NOMO-1 treated with dmso at 0.1 percent for 144 hours (cell line): ENCODE results near the gene DHRS3.
"Not testable (repeated sequence)": the region's sequence is repeated elsewhere in the genome, so short reads cannot be mapped to it uniquely, and the experiment has no call there.

Experiments
- DNase-seq: peaks from one replicate; lab custom pipeline; 2025; ENCODE audit not compliant: unreplicated experiment; lab: John Stamatoyannopoulos, UW

The DHRS3 gene

GRCh38 chr1:12541274-12542137 is 76.5 kb downstream of the DHRS3 start:
- no peak for DNase-seq

- no peak for DNase-seq
These were observed 77.3 kb downstream of the DHRS3 start for GRCh38 chr1:12540580-12541273.

DNA sequence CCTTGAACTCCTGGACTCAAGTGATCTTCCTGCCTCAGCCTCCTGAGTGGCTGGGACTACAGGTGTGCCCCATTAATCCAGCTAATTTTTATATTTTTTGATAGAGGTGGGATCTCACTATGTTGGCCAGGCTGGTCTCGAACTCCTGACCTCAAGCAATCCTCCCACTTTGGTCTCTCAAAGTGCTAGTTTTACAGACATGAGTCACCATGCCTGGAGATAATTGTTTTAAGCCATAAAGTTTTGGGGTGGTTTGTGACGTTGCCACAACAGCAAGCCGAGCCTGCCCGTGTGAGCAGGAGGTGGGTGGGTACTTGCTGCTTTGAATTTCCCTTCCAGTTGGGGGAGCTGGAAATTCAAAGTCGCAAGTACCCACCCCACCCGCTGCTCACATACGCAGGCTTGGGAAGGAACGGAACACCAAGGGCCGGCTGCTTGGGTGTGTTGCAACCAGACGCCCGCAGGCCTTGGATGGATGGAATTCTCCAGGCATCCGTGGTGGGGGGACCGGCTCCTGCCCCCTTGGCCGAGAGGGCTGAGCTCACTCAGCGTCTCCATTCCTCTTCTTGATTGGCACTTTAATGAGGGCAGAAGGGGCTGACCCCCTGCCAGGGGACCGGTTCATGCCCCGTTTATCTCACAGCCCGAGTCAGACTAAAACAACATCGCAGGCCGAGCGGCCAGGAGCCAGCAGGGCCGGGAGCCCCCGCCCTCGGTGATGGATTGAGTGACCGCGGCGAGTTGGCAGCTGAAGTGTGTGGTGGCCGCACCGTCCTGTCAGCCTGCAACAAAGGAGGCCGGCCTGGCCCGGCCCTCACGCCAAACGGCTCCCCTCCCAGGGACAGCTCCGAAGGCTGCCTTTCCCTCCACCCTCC is 78.1 kb downstream of the DHRS3 start:
- no peak for DNase-seq

DNA sequence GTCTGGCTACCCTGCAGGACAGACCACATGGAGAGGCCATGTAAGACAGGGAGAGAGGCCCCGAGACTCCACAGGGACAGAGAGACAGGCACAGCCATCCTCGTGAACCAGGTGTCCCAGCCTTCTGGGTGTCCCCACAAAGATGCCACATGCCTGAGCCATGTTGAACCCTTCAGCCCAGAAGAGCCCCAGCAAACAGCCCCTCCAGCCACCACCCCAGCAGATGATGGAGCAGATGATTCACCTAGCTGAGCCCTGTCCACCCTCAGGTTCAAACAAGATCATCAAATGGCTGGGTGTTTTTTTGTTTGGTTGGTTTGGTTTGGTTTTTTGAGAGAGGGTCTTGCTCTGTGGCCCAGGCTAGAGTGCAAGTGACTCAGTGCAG is 78.7 kb downstream of the DHRS3 start:
- no peak for DNase-seq

- not testable (repeated sequence) for DNase-seq
These were observed 79.5 kb downstream of the DHRS3 start for GRCh38 chr1:12538536-12538935.

DNA sequence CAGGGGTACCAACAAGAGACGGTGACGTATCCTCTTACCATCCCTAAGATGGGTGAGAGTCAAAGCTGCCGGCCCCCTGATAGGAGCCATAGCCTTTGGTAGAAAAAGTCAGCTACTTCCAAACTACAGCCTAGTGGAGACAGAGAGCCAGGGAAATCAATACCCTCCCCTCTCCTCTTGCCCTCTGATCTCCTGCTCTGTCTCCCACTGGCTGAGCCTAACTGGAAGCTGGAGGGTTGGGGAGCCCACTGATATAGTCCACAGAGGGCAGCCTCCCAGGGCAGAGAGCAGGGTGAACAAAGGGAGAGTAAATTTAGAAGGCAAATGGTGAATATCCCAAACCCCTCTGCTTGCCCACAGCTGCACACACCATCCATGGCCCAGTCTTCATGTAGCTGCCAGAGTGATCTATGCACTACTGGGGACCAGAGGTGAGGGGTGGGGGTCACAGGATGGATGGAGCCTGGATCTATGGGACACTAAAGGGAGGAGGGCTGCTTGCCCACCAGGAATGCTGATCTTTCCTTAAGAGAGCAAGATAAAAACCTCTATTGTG is 80.0 kb downstream of the DHRS3 start:
- no peak for DNase-seq

- no peak for DNase-seq
These were observed 80.7 kb downstream of the DHRS3 start for GRCh38 chr1:12537294-12537693.

GRCh38 chr1:12536023-12536639 is 81.9 kb downstream of the DHRS3 start:
- no peak for DNase-seq

GRCh38 chr1:12532405-12533315 is 85.3 kb downstream of the DHRS3 start:
- DNase-seq: no peak

GRCh38 chr1:12531179-12531499 is 86.9 kb downstream of the DHRS3 start:
- DNase-seq: no peak

DNA sequence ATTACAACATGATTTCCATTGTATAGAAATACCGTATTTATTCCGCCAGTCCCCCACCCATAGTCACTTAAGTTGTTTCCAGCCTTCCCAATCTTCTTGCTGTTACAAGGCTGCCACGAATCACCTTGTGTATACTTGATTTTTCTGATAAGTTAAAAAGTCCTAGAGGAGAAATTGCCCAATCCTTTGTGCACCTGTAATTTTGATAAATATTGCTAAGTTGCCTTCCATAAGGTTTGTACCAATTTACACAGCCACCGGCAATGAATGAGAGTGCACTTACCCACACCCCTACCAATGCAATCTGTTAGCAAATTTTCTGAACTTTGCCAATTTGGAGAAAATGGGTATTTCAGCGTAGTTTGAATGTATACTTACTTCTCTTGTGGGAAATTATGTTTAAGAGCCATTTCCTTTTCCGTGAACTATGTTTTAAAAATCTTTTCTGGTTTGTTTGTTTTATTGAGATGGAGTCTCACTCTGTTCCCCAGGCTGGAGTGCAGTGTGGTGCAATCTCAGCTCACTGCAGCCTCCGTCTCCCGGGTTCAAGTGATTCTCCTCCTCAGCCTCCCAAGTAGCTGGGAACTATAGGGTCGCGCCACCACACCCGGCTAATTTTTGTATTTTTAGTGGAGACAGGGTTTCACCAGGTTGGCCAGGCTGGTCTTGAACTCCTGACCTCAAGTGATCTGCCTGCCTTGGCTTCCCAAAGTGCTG is 87.4 kb downstream of the DHRS3 start:
- no peak for DNase-seq

- DNase-seq: no peak
These were observed 88.3 kb downstream of the DHRS3 start for GRCh38 chr1:12529640-12530174.

GRCh38 chr1:12528021-12528852 is 89.8 kb downstream of the DHRS3 start:
- DNase-seq: no peak

GRCh38 chr1:12527564-12527963 is 90.4 kb downstream of the DHRS3 start:
- no peak for DNase-seq

- no peak for DNase-seq
These were observed 92.5 kb downstream of the DHRS3 start for GRCh38 chr1:12525311-12526181.

DNA sequence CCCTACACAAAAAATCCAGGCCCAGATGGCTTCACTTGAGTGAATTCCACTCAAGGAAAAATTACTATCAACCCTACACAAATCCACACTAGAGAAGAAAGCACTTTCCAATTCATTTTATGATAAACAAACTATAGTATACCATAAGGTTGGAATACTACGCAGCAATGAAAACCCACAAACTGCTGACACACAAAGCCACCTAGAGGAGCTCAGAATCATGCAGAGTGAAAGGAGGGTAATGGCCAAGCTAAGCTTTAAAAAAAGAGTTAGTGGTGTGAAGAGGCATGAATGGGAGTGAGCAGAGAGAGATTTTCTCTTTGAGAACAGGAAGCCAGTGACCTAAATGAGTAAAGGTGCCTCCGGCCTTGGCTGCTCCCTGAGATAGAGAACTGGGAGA is 93.7 kb downstream of the DHRS3 start:
- DNase-seq: no peak

DNA sequence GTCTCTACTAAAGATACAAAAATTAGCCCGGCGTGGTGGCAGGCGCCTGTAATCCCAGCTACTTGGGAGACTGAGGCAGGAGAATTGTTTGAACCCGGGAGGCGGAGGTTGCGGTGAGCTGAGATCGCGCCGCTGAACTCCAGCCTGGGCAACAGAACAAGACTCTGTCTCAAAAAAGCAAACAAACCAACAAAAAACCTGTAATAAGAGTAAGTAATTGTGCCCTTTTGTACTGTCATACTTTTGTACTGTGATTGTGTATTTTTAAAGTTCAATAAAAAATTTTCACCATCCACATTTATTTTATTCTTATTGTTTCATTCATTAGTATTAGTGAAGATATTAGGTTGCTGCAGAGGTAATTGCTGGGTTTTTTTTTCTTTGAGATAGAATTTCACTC is 95.2 kb downstream of the DHRS3 start:
- DNase-seq: not testable (repeated sequence)
